ENCODE results near the gene GPR25. TPM values are rescaled to one million over a fixed set of nuclear protein-coding genes. Genes with fewer than 3 reads are reported as not detected.

GPR25 gene
- total RNA-seq, 2 experiments from 2014 or later: 0.39 to 0.82 TPM

DNA sequence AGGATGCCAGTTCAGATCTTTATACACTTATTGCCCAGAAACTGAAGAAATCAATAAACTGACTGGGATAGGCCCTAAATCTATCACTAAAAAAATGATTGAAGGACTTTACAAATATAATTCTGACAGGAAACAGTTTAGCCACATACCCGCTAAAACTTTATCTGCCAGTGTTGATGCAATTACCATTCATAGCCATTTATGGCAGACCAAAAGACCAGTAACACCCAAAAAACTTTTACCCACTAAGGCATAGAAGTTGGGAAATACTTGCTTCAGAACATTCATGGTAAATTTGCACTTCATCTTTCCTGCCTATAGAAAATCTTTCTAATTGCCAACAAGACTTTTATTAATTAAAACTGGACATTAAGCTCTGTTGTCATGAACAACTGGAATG is 15.0 kb upstream of the GPR25 start:
- Mint-ChIP-seq H3K36me3 (ENCODE audit: low read depth) (no peaks in the 10 kb centered on the region), H3K27me3 (ENCODE audit: low read depth) (peaks cover 4% of the 10 kb centered on the region), H3K9me3 (ENCODE audit: insufficient read depth) (no peaks in the 10 kb centered on the region), H3K27ac (no peak overlapping the region), H3K4me3 (no peak overlapping the region), H3K4me1 (ENCODE audit: low read depth) (peaks cover 7% of the 10 kb centered on the region)
- ChIA-PET CTCF (interaction anchor here (1.5 kb wide), 1 partner anchor 114 kb away, joined by 4 read pairs; no protein-coding TSS in a partner anchor), POLR2A (interaction anchor here (1.2 kb wide), 1 partner anchor 8 kb away, joined by 3 read pairs; no protein-coding TSS in a partner anchor)
- DNase-seq: no peak
- no peak for ATAC-seq

DNA sequence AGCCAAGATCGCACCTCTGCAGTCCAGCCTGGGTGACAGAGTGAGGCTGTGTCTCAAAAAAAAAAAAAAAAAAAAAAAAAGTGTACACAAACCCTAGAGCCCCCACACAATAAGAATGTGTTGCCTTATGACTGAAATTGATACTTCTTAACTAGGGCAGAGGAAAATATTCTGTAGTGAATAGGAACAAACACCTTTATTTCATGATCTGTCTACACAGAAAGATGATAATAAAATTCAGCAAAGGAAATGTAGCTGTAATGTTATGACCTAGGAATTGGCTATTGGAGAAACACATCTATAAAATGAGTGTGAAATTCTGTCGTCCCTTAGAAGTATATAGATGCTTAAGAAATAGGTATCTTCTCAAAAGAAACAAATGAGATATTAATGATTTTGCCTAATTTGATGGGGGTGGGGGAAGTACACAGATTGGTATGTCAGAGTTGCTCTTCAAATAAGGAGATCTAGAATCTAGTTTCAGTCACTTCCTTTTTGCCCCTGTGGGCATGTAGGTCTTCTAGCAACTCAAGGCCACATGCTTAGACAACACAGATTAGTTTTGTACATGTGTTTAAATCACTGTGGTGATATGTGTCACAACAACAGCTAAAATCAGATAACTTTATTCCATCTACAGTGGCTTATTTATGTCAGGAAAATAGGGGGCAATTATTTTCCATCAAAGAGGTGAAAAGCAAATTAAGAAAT is 10.7 kb upstream of the GPR25 start:
- ChIA-PET CTCF (no interaction called here), POLR2A (no interaction called here)
- peaks cover 3% of the 10 kb centered on the region for H3K27me3 Mint-ChIP-seq (ENCODE audit: low read depth)
- no peaks in the 10 kb centered on the region for H3K9me3 Mint-ChIP-seq (ENCODE audit: insufficient read depth)
- H3K4me3 Mint-ChIP-seq: no peak overlapping the region
- ATAC-seq (peak; percentile 40), DNase-seq (no peak)
- no peak overlapping the region for H3K27ac Mint-ChIP-seq
- peaks cover 36% of the 10 kb centered on the region for H3K4me1 Mint-ChIP-seq (ENCODE audit: low read depth)
- no peaks in the 10 kb centered on the region for H3K36me3 Mint-ChIP-seq (ENCODE audit: low read depth)

DNA sequence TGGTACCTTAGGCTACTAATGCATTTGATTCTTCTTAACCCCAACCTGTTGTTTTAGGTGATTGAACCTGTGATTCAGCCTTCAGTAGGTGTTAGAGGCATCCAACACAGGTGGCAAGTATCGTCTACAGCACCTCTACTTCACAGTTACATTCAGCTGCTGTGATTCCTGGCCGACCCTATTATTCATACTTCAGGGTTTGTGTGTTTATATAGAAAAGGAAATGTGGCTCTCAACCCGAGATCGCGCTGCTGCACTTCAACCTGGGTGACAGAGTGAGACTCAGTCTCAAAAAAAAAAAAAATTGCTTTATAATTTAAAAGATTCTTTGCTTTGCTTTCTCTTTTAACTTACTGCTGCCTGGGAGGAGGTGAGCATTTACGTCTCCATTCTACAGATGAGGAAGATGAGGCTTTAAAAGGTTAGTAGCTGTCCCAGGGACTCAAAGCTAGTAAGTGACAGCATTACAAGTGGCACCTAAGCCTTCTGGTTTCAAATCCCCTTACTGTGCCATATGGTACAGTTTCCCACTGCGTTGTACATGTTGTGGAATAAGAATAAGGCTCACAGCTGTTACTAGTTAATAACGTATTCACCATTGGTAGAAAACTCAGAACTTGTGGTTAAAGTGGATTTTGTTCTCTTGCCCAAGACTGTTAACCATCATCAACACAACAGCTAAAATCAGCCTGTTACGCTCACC is 9.9 kb upstream of the GPR25 start:
- Mint-ChIP-seq H3K27ac (no peak overlapping the region), H3K4me1 (ENCODE audit: low read depth) (peaks cover 43% of the 10 kb centered on the region), H3K9me3 (ENCODE audit: insufficient read depth) (no peaks in the 10 kb centered on the region), H3K27me3 (ENCODE audit: low read depth) (peaks cover 10% of the 10 kb centered on the region), H3K4me3 (no peak overlapping the region), H3K36me3 (ENCODE audit: low read depth) (no peaks in the 10 kb centered on the region)
- ATAC-seq: peak; percentile 4
- DNase-seq: no peak
- POLR2A ChIA-PET: no interaction called here
- CTCF ChIA-PET: interaction anchor here (0.8 kb wide), 1 partner anchor 109 kb away, joined by 3 read pairs; no protein-coding TSS in a partner anchor

- H3K27me3 Mint-ChIP-seq (ENCODE audit: low read depth): peaks cover 19% of the 10 kb centered on the region
- no peaks in the 10 kb centered on the region for H3K36me3 Mint-ChIP-seq (ENCODE audit: low read depth)
- ATAC-seq: no peak
- H3K4me1 Mint-ChIP-seq (ENCODE audit: low read depth): peaks cover 57% of the 10 kb centered on the region
- ChIA-PET CTCF (interaction anchor here (0.8 to 2.0 kb wide), 7 partner anchors 10 to 176 kb away, joined by 3 to 7 read pairs (median 5); no protein-coding TSS in a partner anchor), POLR2A (interaction anchor here (0.9 kb wide), 2 partner anchors 9 to 38 kb away, joined by 3 read pairs; no protein-coding TSS in a partner anchor)
- no peak for DNase-seq
- no peaks in the 10 kb centered on the region for H3K9me3 Mint-ChIP-seq (ENCODE audit: insufficient read depth)
- no peak overlapping the region for H3K4me3 Mint-ChIP-seq
- no peak overlapping the region for H3K27ac Mint-ChIP-seq
These were observed 6.7 kb upstream of the GPR25 start for GRCh38 chr1:200866116-200866515.

DNA sequence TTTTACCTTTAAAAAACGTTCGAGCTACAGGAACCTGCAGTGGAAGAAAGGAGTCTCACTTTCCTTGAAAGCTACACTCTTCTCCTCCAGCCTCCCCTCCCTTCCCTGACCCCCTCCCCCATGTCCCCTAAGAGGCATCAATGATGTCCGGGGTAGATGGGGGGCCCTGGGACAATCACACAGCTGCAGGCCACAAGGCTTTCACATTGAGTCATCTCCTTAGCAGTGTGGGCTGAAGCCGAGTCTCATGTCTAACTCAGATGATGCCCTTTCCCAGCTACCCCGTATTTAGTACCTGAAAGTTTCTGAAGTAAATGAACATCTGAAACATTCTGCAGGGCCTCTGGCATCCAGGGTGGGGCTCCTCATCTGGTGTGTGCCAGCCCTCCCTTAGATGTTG is 6.3 kb upstream of the GPR25 start:
- POLR2A ChIA-PET: interaction anchor here (0.9 to 1.2 kb wide), 2 partner anchors 11 to 37 kb away, joined by 3 to 4 read pairs; no protein-coding TSS in a partner anchor
- Mint-ChIP-seq H3K27ac (no peak overlapping the region), H3K4me3 (no peak overlapping the region), H3K27me3 (ENCODE audit: low read depth) (peaks cover 23% of the 10 kb centered on the region), H3K9me3 (ENCODE audit: insufficient read depth) (no peaks in the 10 kb centered on the region), H3K36me3 (ENCODE audit: low read depth) (no peaks in the 10 kb centered on the region), H3K4me1 (ENCODE audit: low read depth) (peaks cover 57% of the 10 kb centered on the region)
- DNase-seq (peak; percentile 69), ATAC-seq (peak; percentile 87)
- CTCF ChIA-PET: interaction anchor here (0.8 to 2.0 kb wide), 7 partner anchors 10 to 176 kb away, joined by 3 to 7 read pairs (median 5); no protein-coding TSS in a partner anchor

- POLR2A ChIA-PET: interaction anchor here (1.2 kb wide), 1 partner anchor 10 kb away, joined by 4 read pairs; no protein-coding TSS in a partner anchor
- Mint-ChIP-seq H3K9me3 (ENCODE audit: insufficient read depth) (no peaks in the 10 kb centered on the region), H3K27ac (peak overlapping the region; percentile 26), H3K27me3 (ENCODE audit: low read depth) (peaks cover 30% of the 10 kb centered on the region), H3K36me3 (ENCODE audit: low read depth) (no peaks in the 10 kb centered on the region), H3K4me1 (ENCODE audit: low read depth) (peaks cover 53% of the 10 kb centered on the region), H3K4me3 (no peak overlapping the region)
- CTCF ChIA-PET: interaction anchor here (0.8 to 2.0 kb wide), 4 partner anchors 11 to 175 kb away, joined by 3 to 7 read pairs (median 6); no protein-coding TSS in a partner anchor
- ATAC-seq (no peak), DNase-seq (no peak)
These were observed 5.6 kb upstream of the GPR25 start for GRCh38 chr1:200867018-200867811.

GRCh38 chr1:200869376-200869752 is 3.4 kb upstream of the GPR25 start:
- ChIA-PET CTCF (no interaction called here), POLR2A (no interaction called here)
- DNase-seq: no peak
- Mint-ChIP-seq H3K27ac (peak overlapping the region; percentile 9), H3K9me3 (ENCODE audit: insufficient read depth) (no peaks in the 10 kb centered on the region), H3K27me3 (ENCODE audit: low read depth) (peaks cover 39% of the 10 kb centered on the region), H3K4me1 (ENCODE audit: low read depth) (peaks cover 44% of the 10 kb centered on the region), H3K36me3 (ENCODE audit: low read depth) (no peaks in the 10 kb centered on the region), H3K4me3 (no peak overlapping the region)
- ATAC-seq: no peak

DNA sequence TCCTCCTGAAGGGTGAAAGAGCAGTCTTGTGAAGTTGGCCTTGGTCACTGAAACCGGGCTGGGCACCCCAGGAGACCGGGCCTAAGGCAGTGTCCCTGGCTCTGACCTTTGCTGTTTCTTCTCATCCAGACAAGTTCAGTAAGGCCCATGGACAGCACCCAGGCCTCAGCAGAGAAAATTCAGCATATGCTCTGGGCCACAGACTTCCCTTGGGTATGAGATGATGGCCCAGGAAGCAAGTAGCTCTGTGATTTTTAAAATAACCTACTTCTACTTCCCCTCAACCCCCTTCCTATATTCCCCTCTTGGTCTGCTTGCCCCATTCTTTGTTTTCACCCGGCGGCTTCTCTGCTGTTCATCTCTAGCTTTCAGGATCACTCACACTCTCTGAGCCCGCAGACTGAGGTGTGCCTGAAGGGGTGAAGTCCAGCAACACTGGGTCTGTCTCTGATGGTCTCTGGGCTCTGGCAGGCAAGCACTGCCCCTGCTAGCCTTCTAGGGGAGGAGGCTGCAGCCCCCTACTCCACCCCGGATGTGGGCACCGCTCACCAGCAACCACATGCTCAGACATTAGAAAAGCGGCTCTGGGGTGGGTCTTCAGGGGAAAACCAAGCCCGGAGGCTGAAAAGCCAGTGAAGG is 2.9 kb upstream of the GPR25 start:
- no peaks in the 10 kb centered on the region for H3K36me3 Mint-ChIP-seq (ENCODE audit: low read depth)
- peaks cover 45% of the 10 kb centered on the region for H3K27me3 Mint-ChIP-seq (ENCODE audit: low read depth)
- H3K9me3 Mint-ChIP-seq (ENCODE audit: insufficient read depth): no peaks in the 10 kb centered on the region
- peak overlapping the region; percentile 2 for H3K4me3 Mint-ChIP-seq
- H3K4me1 Mint-ChIP-seq (ENCODE audit: low read depth): peaks cover 44% of the 10 kb centered on the region
- DNase-seq (no peak), ATAC-seq (peak; percentile 30)
- H3K27ac Mint-ChIP-seq: peak overlapping the region; percentile 9
- POLR2A ChIA-PET: no interaction called here
- CTCF ChIA-PET: interaction anchor here (0.7 kb wide), 1 partner anchor 103 kb away, joined by 3 read pairs; no protein-coding TSS in a partner anchor

DNA sequence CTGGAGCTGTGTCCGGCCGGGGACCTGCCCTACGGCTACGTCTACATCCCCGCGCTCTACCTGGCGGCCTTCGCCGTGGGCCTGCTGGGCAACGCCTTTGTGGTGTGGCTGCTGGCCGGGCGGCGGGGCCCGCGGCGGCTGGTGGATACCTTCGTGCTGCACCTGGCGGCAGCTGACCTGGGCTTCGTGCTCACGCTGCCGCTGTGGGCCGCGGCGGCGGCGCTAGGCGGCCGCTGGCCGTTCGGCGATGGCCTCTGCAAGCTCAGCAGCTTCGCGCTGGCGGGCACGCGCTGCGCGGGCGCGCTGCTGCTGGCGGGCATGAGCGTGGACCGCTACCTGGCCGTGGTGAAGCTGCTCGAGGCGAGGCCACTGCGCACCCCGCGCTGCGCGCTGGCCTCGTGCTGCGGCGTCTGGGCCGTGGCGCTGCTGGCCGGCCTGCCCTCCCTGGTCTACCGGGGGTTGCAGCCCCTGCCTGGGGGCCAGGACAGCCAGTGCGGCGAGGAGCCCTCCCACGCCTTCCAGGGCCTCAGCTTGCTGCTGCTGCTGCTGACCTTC is 412 bp downstream of the GPR25 start:
- Mint-ChIP-seq H3K9me3 (ENCODE audit: insufficient read depth) (no peaks in the 10 kb centered on the region), H3K4me1 (ENCODE audit: low read depth) (peaks cover 31% of the 10 kb centered on the region), H3K36me3 (ENCODE audit: low read depth) (peaks cover 2% of the 10 kb centered on the region), H3K4me3 (no peak overlapping the region), H3K27ac (no peak overlapping the region), H3K27me3 (ENCODE audit: low read depth) (peaks cover 54% of the 10 kb centered on the region)
- DNase-seq: no peak
- ChIA-PET POLR2A (no interaction called here), CTCF (interaction anchor here (1.1 kb wide), 1 partner anchor 35 kb away, joined by 3 read pairs; no protein-coding TSS in a partner anchor)
- ATAC-seq: peak; percentile 22

DNA sequence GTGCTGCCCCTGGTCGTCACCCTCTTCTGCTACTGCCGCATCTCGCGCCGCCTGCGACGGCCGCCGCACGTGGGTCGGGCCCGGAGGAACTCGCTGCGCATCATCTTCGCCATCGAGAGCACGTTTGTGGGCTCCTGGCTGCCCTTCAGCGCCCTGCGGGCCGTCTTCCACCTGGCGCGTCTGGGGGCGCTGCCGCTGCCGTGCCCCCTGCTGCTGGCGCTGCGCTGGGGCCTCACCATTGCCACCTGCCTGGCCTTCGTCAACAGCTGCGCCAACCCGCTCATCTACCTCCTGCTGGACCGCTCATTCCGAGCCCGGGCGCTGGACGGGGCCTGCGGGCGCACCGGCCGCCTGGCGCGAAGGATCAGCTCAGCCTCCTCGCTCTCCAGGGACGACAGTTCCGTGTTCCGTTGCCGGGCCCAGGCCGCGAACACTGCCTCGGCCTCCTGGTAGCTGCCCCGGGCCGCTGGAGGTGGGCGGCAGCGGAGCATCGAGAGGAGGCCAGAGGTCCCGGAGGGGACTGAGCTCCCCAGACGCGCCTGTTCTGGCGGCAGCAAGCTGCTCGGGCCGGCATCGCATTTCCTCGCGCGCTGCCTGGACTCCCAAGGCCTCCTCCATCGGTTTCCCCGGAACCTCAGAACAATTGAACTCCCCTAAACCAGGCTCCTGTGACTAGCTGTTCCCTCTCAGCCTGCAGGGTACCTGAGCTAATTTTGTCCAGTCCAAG is 1.1 kb downstream of the GPR25 start:
- DNase-seq (peak; percentile 14), ATAC-seq (no peak)
- Mint-ChIP-seq H3K9me3 (ENCODE audit: insufficient read depth) (no peaks in the 10 kb centered on the region), H3K27me3 (ENCODE audit: low read depth) (peaks cover 54% of the 10 kb centered on the region), H3K27ac (peak overlapping the region; percentile 27), H3K4me3 (peak overlapping the region; percentile 15), H3K36me3 (ENCODE audit: low read depth) (peaks cover 2% of the 10 kb centered on the region), H3K4me1 (ENCODE audit: low read depth) (peaks cover 35% of the 10 kb centered on the region)
- POLR2A ChIA-PET: no interaction called here
- CTCF ChIA-PET: interaction anchor here (1.1 kb wide), 1 partner anchor 36 kb away, joined by 3 read pairs; no protein-coding TSS in a partner anchor
